HCT116 (cell line): ENCODE measurements around the gene MORN1. TPM values are rescaled to one million over a fixed set of nuclear protein-coding genes. Genes with fewer than 3 reads are reported as not detected.

Source experiments
- ATAC-seq: fragments of 200-7000 bp; cut with Tn5 transposase; 2 replicates; pipeline ENCODE4 v1.9.1; 2020; ENCODE audit warnings: mild to moderate bottlenecking, moderate library complexity
- BruUV-seq: library from RNA; stranded (reverse); fragments of 400-500 nt; replicated peaks from 2 replicates; lab custom pipeline; 2021; lab: Mats Ljungman, UMichigan
- CTCF ChIA-PET: fragments of 300-600 bp; sonication (Branson Sonifier 250); formaldehyde crosslinking; loops from one replicate; lab custom pipeline; 2021; ENCODE audit warnings: antibody characterized with exemption; lab: Charles Lee
- POLR2A ChIA-PET: fragments of 300-600, 350-600 bp; sonication (Branson Sonifier 250); formaldehyde crosslinking; loops from one replicate; lab custom pipeline; 2021; ENCODE audit warnings: antibody characterized with exemption; lab: Charles Lee
- RAD21 ChIA-PET, 2 experiments: fragments of 300-600 bp; sonication (Branson Sonifier 250); formaldehyde crosslinking; loops; one replicate each; lab custom pipeline; 2023; ENCODE audit warnings: low total read pairs in 2 of 2; ENCODE audit not compliant: uncharacterized antibody in 2 of 2, unreplicated experiment in 2 of 2, low non-redundant PET in 1 of 2; lab: Charles Lee
- DNase-seq: peaks from one replicate; pipeline ENCODE4 v3.0.0-alpha.2; 2010; ENCODE audit warnings: low read depth, low spot score
- H2AFZ ChIP-seq: fragments of 200-600 bp; shearing (Covaris generic), sonication (generic); 2 replicates; pipeline ENCODE4 v1.6.1; 2017; ENCODE audit warnings: low read depth, mixed run types, mixed read lengths, antibody characterized with exemption, low read length; ENCODE audit not compliant: poor library complexity, severe bottlenecking
- H3K27ac ChIP-seq: 2 replicates; pipeline ENCODE4 v1.5.1; 2012; ENCODE audit warnings: low read depth, low read length
- H3K27me3 ChIP-seq: fragments of 200-600 bp; sonication (generic); 2 replicates; pipeline ENCODE4 v1.6.1; 2016; ENCODE audit warnings: mixed run types, low read length, mixed read lengths; ENCODE audit not compliant: insufficient read depth
- H3K36me3 ChIP-seq, 2 experiments: fragments of 200-500 bp in 1 of 2; fragments of 200-600 bp in 1 of 2; sonication (Bioruptor generic) in 1 of 2; sonication (generic) in 1 of 2; 2 replicates each; pipeline versions ENCODE4 v1.5.1 to v1.6.1; 2014 to 2016; ENCODE audit warnings: low read length in 2 of 2, inconsistent platforms in 1 of 2, mixed read lengths in 1 of 2, mixed run types in 1 of 2; ENCODE audit not compliant: insufficient read depth in 2 of 2, control insufficient read depth in 1 of 2
- H3K4me1 ChIP-seq, 2 experiments: fragments of 200-600 bp in 1 of 2; sonication (generic) in 1 of 2; 2 replicates each; pipeline versions ENCODE4 v1.5.1 to v1.6.1; 2012 to 2017; ENCODE audit warnings: low read length in 2 of 2, inconsistent platforms in 1 of 2, mild to moderate bottlenecking in 1 of 2, mixed read lengths in 1 of 2, mixed run types in 1 of 2, moderate library complexity in 1 of 2; ENCODE audit not compliant: insufficient read depth in 2 of 2, control insufficient read depth in 1 of 2
- H3K4me2 ChIP-seq: fragments of 200-600 bp; sonication (generic); 2 replicates; pipeline ENCODE4 v1.6.1; 2017; ENCODE audit warnings: mixed run types, low read length, mixed read lengths
- H3K4me3 ChIP-seq, 2 experiments: fragments of 200-600 bp in 1 of 2; sonication (generic) in 1 of 2; replicated peaks in 1 of 2; 2 replicates each; pipeline ENCODE4 v1.5.1; 2011 to 2016; ENCODE audit warnings: low read length in 2 of 2, control low read depth in 1 of 2, low read depth in 1 of 2, mild to moderate bottlenecking in 1 of 2, mixed read lengths in 1 of 2, mixed run types in 1 of 2
- H3K79me2 ChIP-seq: fragments of 200-600 bp; sonication (generic); 2 replicates; pipeline ENCODE4 v1.6.1; 2017; ENCODE audit warnings: mild to moderate bottlenecking, mixed run types, low read length, moderate library complexity, mixed read lengths; ENCODE audit not compliant: insufficient read depth
- H3K9ac ChIP-seq: fragments of 200-600 bp; sonication (generic); 2 replicates; pipeline ENCODE4 v1.6.1; 2016; ENCODE audit warnings: low read length, mixed read lengths
- H3K9me2 ChIP-seq: fragments of 200-600 bp; sonication (generic), shearing (Covaris generic); 2 replicates; pipeline ENCODE4 v1.6.1; 2017; ENCODE audit warnings: mixed run types, mild to moderate bottlenecking, moderate library complexity; ENCODE audit not compliant: insufficient read depth
- H3K9me3 ChIP-seq, 2 experiments: fragments of 200-500 bp in 1 of 2; fragments of 200-600 bp in 1 of 2; sonication (Bioruptor generic) in 1 of 2; sonication (generic) in 1 of 2; 2 replicates each; pipeline ENCODE4 v1.6.1; 2014 to 2017; ENCODE audit warnings: low read length in 2 of 2, mixed read lengths in 2 of 2, inconsistent platforms in 1 of 2, low read depth in 1 of 2, mild to moderate bottlenecking in 1 of 2, mixed run types in 1 of 2, moderate library complexity in 1 of 2; ENCODE audit not compliant: control insufficient read depth in 1 of 2, insufficient read depth in 1 of 2
- H4K20me1 ChIP-seq: fragments of 200-600 bp; sonication (generic), shearing (Covaris generic); 2 replicates; pipeline ENCODE4 v1.6.1; 2017; ENCODE audit warnings: mixed run types, mild to moderate bottlenecking, moderate library complexity; ENCODE audit not compliant: insufficient read depth
- ATF3 ChIP-seq: IDR thresholded peaks from 2 replicates; pipeline ENCODE4 v1.6.1; 2012
- CTCF ChIP-seq, 3 experiments: fragments of 200-600 bp in 1 of 3; sonication (generic) in 1 of 3; IDR thresholded peaks in 2 of 3; conservative IDR thresholded peaks in 1 of 3; 2 replicates each; pipeline ENCODE4 v1.5.1; 2012 to 2017; ENCODE audit warnings: low read depth in 2 of 3, low read length in 2 of 3, antibody characterized with exemption in 1 of 3, borderline replicate concordance in 1 of 3, control low read depth in 1 of 3, mild to moderate bottlenecking in 1 of 3, mixed read lengths in 1 of 3, mixed run types in 1 of 3, moderate library complexity in 1 of 3; ENCODE audit not compliant: insufficient read depth in 1 of 3
- POLR2A ChIP-seq: IDR thresholded peaks from 2 replicates; pipeline ENCODE4 v1.7.0; 2011; ENCODE audit warnings: borderline replicate concordance; ENCODE audit not compliant: insufficient read depth, insufficient read length; ENCODE audit errors: extremely low read depth
- REST ChIP-seq: IDR thresholded peaks from 2 replicates; pipeline ENCODE4 v1.6.1; 2012; ENCODE audit warnings: low read depth
- TCF7L2 ChIP-seq: IDR thresholded peaks from 2 replicates; pipeline ENCODE4 v1.7.0; 2011; ENCODE audit warnings: borderline replicate concordance, inconsistent platforms; ENCODE audit not compliant: insufficient read depth, insufficient read length; ENCODE audit errors: extremely low read depth
- ZBTB33 ChIP-seq: IDR thresholded peaks from 2 replicates; pipeline ENCODE4 v1.6.1; 2011; ENCODE audit warnings: mild to moderate bottlenecking, low read length, moderate library complexity; ENCODE audit not compliant: insufficient replicate concordance; ENCODE audit errors: extremely low read depth
- ZNF274 ChIP-seq: fragments of 200-500 bp; sonication (Bioruptor generic); IDR thresholded peaks from 2 replicates; pipeline ENCODE4 v1.6.1; 2014; ENCODE audit warnings: mild to moderate bottlenecking, low read depth, low read length, inconsistent platforms
- intact Hi-C: fragments of 100-400 bp; cut with micrococcal nuclease; formaldehyde crosslinking; loops from 2 replicates; pipeline ENCODE4 v1.10.0; 2022
- total RNA-seq: library from RNA; stranded (reverse); gene quantifications from one replicate; pipeline ENCODE4 v1.2.1, GENCODE V29; 2021; ENCODE audit not compliant: unreplicated experiment

MORN1 gene
- total RNA-seq, 1 experiment from 2014 or later, result 21.4 TPM

GRCh38 chr1:2288311-2288710 lies 103.0 kb downstream of the MORN1 start:
- CTCF ChIA-PET, result no interaction called here
- no peak for TF ChIP-seq ZBTB33
- no peak for TF ChIP-seq ZNF274
- no peak for TF ChIP-seq CTCF (IDR thresholded peaks at IDR 0.05 in 2 of 3, conservative IDR thresholded peaks at IDR 0.05 in 1 of 3; ENCODE audit: borderline replicate concordance in 1 of 3, insufficient read depth in 1 of 3, low read depth in 2 of 3, low read length in 2 of 3)
- no peak for TF ChIP-seq REST
- TF ChIP-seq TCF7L2, result no peak
- TF ChIP-seq ATF3, result no peak
- TF ChIP-seq POLR2A, result no peak
- Histone ChIP-seq H3K27me3 (no peaks in the 10 kb centered on the region), H3K4me2 (no peak overlapping the region), H4K20me1 (peaks cover 8% of the 10 kb centered on the region; the same call in 1 of the 2 replicates), H3K9me2 (no peaks in the 10 kb centered on the region), H3K79me2 (peaks cover 97% of the 10 kb centered on the region), H3K36me3 (no peaks in the 10 kb centered on the region), H2AFZ (no peak overlapping the region), H3K4me3 (no peak overlapping the region), H3K9me3 (no peaks in the 10 kb centered on the region), H3K9ac (no peak overlapping the region), H3K4me1 (no peaks in the 10 kb centered on the region), H3K27ac (no peak overlapping the region)
- RAD21 ChIA-PET, result no interaction called here
- DNase-seq (no peak), ATAC-seq (no peak)
- BruUV-seq, result no TSS peak
- intact Hi-C loops, result no loop called here
- POLR2A ChIA-PET, result no interaction called here
